GM21515 (cell line): Measurements from ENCODE around the gene HMCN2.

Experiments
- ATAC-seq: cut with Tn5 transposase; IDR thresholded peaks from one replicate; pipeline ENCODE4 v1.9.1; 2021; ENCODE audit not compliant: unreplicated experiment

The HMCN2 gene

DNA sequence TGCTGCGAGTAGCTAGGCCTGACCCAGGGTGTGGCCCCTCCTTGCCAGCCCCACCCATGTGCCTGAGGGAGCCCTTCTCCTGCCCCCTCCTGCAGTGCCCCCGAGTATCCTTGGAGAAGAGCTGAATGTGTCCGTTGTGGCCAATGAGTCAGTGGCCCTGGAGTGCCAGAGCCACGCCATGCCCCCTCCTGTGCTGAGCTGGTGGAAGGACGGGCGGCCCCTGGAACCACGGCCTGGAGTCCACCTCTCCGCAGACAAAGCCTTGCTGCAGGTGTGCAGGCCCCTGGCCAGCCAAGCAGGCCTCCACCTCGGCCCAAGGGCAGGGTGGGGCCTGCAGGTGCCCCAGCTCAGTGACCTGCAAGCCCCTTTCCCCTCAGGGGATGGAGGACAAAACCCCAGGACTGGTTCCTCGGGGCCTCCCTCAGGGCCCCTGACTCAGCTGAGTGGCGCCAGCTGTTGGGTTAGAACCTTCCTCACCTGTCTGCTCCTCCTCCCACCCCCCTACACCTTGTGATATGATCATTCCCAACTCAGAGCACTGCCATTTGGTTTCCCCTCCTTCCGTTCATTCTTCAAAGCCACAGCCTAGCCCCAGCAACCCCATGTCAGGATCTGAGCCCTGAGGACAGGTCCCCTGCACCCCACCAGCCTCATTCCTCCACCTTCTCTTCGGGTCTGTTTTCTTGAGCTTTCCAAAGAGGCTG, 99.2 kb downstream of the HMCN2 start:
- ATAC-seq: no peak

DNA sequence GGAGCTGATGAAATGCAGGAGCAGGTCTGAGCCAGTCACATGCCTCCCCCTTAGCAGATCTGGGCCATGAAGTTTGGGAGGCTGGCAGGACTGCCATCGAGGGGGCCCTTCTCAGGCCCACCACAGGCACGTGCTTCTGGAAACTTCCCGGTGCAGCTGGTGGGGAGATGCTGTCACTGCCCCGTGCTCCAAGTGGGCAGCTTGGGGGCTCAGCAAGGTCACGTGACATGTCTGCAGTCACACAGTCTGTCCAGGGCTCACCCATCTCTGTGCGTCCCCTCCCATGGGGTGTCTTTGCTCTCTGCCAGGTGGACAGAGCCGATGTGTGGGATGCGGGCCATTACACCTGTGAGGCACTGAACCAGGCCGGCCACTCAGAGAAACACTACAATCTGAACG, 99.8 kb downstream of the HMCN2 start:
- no peak for ATAC-seq

DNA sequence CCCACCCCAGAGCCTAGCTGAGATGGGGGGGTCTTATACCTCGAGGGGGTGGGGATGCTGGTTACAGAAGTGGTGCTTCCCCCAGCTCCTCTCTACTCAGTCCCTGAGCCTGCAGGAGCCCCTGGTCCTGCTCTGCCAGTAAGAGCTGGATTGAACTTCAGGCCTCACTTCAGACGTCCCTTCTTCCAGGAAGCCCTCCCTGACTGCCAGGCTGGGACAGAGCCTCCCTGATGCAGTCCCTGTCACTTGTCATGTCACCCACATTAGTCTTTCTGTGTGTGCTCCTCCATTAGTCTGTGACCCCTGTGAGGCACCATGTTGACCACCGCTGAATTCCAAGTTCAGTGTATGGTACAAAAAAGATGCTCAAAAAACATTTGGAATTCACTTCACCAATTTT, 100.5 kb downstream of the HMCN2 start:
- no peak for ATAC-seq

DNA sequence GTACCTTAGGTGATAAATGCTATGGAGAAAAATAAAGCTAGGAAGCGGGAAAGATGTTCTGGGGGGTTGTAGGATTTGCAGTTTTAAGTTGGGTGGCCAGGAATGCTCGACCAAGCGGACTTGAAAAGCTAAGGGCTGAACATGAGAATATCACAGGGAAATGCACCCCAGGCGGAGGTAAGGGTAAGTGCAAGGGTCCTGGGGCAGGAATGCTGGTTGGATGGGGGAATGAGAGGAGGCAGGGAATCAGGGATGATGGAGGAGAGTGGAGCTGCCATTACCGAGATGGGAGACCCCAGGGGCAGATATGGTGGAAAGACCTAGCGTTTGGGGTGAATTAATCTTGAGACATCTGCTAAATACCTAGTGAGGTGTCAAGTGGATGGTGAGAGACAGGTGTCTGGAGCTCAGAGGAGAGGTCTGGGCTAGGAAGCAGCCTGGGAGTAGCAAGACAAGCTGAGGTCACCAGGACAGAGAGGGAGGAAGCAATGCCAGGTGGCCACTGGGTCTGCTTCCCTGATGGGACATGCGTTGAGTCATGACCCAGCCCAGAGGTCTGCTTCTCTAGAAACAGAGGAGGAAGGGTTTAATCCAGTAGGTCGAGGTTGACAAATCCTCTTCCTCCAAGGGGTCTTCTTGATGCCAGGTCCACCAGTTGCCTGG, 101.5 kb downstream of the HMCN2 start:
- ATAC-seq: no peak

DNA sequence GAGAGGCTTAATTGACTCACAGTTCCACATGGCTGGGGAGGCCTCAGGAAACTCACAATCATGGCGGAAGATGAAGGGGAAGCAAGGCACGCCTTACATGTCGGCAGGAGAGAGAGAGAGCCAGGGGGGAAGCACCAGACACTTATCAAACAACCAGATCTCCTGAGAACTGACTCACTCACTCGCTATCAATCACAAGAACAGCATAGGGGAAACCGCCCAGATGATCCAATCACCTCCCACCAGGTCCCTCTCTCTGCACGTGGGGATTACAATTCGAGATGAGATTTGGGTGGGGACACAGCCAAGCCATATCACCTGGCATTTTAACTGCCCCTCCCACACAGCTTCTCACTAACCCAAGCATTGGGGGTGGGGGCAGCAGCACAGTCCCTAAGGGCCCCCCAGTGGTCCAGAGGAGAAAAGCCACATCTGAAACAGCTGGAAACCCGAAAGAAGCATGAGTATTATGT, 103.1 kb downstream of the HMCN2 start:
- no peak for ATAC-seq

DNA sequence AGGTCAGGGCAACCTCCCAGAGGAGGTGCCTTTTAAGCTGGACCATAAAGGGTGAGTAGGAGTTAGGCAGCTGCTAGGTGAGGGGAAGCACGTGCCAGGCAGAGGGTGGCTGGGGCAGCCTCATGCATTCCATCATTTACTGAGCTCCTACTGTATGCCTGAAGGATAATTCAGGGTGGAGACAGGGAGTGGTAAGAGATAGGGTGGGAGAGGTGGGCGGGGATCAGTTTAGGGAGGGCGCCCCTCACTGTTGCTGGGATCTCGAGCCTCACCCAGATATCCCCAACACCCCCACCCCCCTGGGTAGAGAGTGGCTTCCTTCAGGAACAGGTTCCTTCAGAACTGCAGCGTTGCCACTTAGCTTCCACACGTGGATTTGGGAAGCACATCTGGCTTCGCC, 104.7 kb downstream of the HMCN2 start:
- no peak for ATAC-seq

DNA sequence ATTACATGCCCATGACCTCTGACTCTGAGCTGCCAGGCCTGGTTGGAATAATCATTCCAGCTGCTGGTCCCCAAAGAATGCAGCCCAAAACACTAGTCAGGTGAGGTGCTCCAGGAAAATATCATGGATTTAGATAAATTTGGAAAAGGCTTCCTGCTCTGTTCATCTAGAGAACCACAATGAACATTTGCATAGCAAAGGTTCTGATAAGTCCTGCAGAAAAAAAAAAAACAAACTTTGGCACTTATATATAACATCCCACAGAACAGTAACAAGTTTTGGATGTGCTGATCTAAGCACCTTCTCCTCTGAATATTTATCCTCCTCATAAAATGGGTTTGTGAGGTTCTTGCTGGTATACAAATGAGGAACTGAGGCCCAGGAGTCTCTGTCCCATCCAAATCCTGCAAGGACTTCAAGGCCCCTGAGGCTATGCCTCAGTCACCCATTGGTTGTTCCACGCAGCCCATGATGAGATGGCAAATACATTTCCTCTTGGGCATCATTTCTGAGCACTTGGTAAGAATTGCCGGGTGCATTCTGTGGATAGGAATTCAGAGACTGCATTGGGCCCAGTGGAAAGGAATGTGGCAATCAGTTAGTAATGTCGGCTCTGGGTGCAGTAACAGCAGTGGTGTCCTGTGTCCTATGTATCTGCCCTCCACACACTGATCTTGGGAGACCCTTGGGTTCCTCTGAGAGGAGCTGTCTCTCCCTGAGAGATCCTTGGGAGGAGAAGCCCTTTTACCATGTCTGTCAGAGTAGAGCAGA, 105.8 kb downstream of the HMCN2 start:
- ATAC-seq: no peak

DNA sequence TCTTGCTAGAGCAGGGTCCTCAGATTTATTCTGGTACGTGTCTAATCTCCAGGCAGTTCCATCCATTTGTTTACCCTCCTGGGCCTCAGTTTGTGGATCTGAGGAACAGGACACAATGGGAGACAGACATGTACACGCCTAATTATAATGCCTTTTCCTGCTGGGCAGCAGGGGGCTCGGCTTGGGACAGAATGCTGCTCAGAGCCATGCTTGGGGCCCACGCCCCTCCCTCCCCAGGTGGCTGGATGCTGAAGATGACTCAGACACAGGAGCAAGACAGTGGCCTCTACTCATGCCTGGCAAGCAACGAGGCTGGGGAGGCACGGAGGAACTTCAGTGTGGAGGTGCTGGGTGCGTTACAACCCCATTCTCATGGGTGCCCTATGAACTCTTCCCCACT, 106.5 kb downstream of the HMCN2 start:
- ATAC-seq: no peak

DNA sequence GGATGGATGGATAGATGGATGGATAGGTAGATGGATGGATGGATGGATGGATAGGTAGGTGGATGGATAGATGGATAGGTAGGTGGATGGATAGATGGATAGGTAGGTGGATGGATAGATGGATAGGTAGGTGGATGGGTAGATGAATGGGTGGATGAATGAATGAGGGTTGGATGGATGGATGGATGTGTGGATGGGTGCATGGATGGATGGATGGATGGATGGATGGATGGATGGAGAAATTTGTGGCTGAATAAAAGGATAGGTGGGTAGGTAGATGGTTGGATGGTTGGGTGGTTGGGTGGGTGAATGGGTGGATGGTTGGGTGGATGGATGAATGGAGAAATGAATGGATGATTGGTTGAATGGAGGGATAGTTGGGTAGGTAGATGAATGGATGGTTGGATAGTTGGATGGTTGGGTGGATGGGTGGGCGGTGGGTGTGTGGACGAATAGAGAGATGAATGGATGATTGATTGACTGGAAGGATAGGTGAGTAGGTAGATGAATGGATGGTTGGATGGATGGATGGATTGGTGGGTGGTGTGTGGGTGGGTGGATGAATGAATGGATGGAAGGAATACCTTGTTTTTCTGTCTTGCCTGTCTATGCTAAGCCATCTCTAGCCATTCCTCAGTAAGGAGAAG, 108.2 kb downstream of the HMCN2 start:
- no peak for ATAC-seq

DNA sequence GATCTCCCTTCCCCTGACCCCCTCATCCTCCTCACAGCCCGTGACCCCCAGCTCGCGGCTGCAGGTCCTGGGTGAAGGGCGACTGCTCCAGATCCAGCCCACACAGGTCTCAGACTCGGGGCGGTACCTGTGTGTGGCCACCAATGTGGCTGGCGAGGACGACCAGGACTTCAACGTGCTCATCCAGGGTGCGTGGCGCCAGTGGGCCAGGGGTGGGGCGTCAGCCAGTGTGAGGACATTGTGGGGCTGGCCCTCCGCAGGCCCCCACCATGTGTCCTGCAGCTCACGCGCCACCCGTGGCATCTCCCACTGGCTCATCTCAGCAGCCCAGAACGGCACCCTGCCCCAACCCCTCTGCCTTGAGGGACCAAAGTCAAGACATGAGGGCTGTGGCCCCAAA, 112.1 kb downstream of the HMCN2 start:
- no peak for ATAC-seq

DNA sequence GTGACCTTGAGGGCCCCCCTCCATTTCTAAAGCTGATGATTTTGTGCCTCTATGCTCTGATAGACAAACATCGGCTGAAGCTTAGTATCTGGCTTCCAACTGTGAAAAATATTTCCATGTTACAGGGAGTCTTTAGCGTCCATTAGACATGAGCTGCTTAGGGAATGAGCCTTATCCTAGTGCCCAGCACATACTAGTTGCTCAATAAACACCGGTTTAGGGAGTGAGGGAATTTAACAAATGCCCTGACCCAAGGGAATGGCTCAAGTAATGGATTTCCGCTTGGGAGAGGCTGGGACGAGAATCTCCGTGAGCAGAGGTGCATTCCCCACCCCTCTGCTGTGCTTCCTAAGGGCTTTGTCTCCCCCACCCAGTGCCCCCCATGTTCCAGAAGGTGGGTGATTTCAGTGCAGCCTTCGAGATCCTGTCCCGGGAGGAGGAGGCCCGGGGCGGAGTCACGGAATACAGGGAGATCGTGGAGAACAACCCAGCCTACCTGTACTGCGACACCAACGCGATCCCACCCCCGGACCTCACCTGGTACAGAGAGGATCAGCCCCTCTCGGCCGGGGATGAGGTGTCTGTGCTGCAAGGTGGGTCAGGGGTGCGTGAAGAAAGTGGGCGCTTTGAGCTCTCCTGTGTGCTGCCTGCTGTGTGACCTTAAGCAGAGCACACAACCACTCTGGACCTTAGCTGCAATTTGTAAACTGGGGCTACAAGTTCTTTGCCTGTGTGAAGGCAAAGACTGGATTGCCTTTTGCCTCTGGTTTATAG, 113.5 kb downstream of the HMCN2 start:
- no peak for ATAC-seq

DNA sequence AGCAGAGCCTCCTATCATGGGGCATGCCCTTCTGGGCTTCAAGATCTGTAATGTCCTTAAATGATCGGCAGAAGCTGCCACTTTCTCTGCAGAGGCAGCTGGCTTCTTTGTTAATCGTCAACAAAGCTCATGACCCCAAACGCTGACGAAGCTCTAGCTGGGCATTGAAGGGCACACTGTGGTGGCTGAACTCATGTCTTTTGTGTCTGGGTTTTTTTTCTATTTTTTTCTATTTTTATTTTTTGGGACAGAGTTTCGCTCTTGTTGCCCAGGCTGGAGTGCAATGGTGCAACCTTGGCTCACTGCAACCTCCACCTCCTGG, 114.0 kb downstream of the HMCN2 start:
- no peak for ATAC-seq

DNA sequence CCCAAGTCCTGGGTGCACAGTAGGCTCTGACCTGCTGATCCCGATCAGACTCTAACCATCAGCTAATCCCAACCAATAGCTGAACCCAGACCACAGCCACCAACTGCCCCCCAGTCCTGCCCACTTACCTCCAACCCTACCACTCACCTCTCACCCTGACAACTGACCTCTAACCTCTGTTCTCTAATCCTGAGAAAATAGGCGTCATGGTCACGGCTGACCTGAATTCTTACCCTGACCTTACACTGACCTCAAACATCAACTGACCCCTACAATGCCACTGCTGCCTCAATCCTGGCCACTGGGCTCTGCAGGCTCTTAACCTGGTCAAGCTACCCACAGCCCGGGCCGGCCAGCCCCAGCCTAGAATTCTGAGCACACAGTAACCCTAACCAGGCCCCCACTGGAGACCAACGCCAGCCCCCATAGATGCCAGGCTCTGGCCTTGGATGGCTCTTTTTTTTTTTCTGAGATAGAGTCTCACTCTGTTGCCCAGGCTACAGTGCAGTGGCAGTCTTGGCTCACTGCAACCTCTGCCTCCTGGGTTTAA, 115.4 kb downstream of the HMCN2 start:
- ATAC-seq: no peak

DNA sequence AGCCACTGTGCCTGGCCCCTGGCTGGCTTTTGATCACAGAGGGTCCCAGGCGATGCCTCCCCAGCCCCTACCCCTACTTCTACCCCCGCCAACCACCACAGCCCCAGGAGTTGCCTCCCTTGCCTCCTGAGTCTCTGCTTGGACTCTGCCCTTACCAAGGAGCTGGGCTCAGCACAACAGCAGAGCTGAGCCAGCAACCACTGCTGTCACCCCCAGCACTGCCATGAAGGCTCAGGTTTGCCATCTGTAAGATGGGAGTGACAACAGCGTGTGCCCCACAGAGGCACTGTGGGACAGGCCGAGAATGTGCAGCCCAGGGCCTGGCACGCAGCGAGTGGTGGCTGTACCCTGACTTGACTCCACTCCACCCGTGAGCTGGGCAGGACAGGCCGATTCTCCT, 116.1 kb downstream of the HMCN2 start:
- ATAC-seq: no peak

DNA sequence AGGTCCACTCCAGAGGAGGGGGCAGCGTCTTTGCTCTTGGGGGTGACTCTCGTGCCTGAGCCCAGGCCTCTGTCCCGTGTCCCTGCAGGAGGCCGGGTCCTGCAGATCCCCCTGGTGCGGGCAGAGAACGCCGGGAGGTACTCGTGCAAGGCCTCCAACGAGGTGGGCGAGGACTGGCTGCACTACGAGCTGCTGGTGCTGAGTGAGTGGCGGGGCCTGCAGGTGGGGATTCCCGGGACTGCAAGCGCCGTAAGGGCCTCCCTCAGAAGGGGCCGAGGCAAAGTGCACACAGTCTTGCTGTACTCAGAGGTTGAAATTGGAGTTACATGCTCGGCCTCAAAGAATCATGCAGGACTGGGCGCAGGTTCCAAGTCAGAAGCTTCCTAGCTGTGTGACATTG, 116.5 kb downstream of the HMCN2 start:
- no peak for ATAC-seq

DNA sequence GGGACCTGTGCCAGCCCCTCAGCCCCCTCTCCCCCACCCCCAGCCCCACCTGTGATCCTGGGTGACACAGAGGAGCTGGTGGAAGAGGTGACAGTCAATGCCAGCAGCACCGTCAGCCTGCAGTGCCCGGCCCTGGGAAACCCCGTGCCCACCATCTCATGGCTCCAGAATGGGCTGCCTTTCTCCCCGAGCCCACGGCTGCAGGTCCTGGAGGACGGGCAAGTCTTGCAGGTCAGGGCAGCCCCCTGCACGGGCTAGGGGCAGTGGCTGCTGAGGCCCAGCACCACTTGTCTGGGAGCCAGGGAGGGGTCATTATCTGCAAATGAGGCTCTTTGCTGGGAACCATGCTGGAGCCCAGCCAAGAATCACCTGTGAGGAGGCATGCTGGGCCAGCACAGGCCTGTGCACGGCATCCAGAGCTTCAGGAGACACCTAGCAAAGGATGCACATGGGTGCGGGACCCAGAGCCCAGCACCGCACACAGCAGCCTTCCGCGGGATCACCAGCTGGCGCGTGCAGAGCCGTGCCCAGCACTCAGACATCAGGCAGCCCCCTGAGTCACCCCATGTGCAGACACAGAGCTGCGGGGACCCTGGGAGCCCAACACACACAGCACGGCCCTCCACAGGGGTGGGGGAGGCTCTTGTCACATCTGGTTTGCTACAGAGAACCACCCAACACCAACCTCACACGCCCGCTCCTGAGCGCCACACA, 117.2 kb downstream of the HMCN2 start:
- ATAC-seq: no peak

DNA sequence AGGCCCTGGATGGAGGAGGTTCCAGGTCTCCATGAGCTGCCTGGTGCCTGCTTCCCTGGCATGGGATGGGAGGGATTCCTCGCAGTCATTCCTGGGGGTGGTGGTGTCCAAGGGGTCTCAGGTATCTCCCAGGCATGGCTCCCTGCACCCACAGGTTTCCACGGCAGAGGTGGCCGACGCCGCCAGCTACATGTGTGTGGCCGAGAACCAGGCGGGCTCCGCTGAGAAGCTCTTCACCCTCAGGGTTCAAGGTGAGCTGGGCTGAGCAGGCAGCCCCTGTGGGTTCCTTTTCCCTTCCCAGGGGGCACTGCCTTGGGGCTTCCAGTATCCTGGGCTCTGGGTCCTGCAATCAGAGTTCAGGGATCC, 117.8 kb downstream of the HMCN2 start:
- ATAC-seq: no peak

DNA sequence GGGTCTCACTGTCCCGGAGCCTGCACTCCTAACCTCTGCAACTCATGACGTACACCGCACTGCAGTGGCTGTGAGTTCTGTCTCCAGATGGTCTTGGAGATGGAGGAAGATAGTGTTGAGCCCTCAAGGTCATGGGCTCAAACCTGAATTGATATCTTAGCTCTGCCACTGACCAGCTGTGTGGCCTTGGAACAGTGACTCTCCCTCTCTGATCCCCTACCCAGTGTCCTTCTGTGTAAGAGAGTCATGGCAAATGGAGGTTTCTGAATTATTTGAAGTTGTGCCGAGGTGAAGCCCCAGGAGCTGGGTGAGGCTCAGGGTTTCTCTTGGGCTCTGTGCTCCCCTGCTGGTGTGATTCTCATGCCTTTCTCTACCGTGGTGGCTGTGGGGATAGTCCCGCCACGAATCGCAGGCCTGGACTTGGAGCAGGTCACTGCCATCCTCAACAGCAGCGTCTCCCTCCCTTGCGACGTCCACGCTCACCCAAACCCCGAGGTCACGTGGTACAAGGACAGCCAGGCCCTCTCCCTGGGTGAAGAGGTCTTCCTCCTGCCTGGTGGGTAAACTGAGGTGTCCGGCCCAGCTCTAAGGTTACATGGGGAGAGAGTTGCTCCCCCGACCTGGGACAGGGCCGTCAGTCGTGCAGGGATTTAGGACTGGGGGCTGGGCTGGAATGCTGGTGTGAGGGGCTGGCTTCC, 118.6 kb downstream of the HMCN2 start:
- no peak for ATAC-seq

DNA sequence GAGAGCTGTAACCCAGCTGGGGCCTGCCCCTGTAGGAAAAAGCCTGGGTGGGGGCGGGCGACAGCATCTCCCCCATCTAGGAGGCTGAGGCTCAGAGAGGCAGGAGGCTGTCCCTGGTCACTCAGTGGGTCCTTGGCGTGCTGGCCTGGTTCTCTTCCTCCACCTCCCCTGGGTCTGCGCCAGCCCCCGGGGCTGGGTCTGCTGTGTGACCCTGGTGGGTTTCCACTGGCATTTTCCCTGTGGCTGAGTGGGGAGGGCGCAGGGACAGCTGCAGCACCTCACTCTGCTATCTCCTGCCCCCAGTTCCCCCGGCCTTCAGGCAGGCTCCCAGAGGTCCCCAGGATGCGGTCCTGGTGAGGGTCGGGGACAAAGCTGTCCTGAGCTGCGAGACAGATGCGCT, 119.7 kb downstream of the HMCN2 start:
- ATAC-seq: no peak

DNA sequence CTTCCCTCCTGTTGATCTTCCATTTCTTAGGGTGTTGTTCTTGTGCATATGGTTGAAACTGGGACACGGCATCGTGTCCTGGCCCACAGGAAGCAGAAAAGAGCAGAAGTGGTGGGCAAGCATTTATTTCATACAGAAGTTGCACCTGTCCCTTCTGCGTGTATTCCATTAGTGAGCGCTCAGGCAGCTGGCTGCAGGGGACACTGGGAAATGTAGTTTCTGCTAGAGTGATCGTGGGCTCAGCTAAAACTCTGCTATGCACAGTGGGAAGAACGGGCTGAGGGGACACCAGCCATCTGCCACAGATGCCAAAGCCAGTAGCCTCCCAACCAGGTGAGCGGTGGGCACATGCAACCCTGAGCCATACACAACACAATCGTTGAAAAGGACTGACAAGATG, 121.8 kb downstream of the HMCN2 start:
- ATAC-seq: no peak
